ENCODE measurements around the gene OR51B6.
"Not testable (repeated sequence)": the region's sequence is repeated elsewhere in the genome, so short reads cannot be mapped to it uniquely, and the experiment has no call there.

Gene OR51B6

GRCh38 chr11:5364214-5364613, 12.9 kb downstream of the OR51B6 start:
- no peak overlapping the region for H3K27ac ChIP-seq (ENCODE audit: low read depth in 2 of 2, low read length in 2 of 2)
- no peak overlapping the region for H3K4me3 ChIP-seq (ENCODE audit: low read length in 2 of 2)

GRCh38 chr11:5366365-5366764, 15.1 kb downstream of the OR51B6 start:
- not testable (repeated sequence) for H3K36me3 ChIP-seq (ENCODE audit: control insufficient read depth in 2 of 2, insufficient read depth in 2 of 2, low read length in 2 of 2); H3K9me3 ChIP-seq (ENCODE audit: control insufficient read depth in 2 of 2, low read length in 2 of 2); H3K9ac ChIP-seq (ENCODE audit: low read depth in 1 of 2, low read length in 2 of 2); H3K4me3 ChIP-seq (ENCODE audit: low read length in 2 of 2); H3K27me3 ChIP-seq (ENCODE audit: control insufficient read depth in 2 of 2, insufficient read depth in 2 of 2, low read length in 2 of 2); H3K4me1 ChIP-seq (ENCODE audit: control insufficient read depth in 2 of 2, insufficient read depth in 2 of 2, low read length in 2 of 2); H3K27ac ChIP-seq (ENCODE audit: low read depth in 2 of 2, low read length in 2 of 2)

More at GRCh38 chr11:5364214-5364613, 12.9 kb downstream of the OR51B6 start:
- no peaks in the 10 kb centered on the region for H3K36me3 ChIP-seq (ENCODE audit: control insufficient read depth in 2 of 2, insufficient read depth in 2 of 2, low read length in 2 of 2)
- no peaks in the 10 kb centered on the region for H3K4me1 ChIP-seq (ENCODE audit: control insufficient read depth in 2 of 2, insufficient read depth in 2 of 2, low read length in 2 of 2)
- H3K9me3 ChIP-seq (ENCODE audit: control insufficient read depth in 2 of 2, low read length in 2 of 2), result no peaks in the 10 kb centered on the region
- H3K9ac ChIP-seq (ENCODE audit: low read depth in 1 of 2, low read length in 2 of 2), result no peak overlapping the region
- no peaks in the 10 kb centered on the region for H3K27me3 ChIP-seq (ENCODE audit: control insufficient read depth in 2 of 2, insufficient read depth in 2 of 2, low read length in 2 of 2)

GRCh38 chr11:5366856-5367255, 15.5 kb downstream of the OR51B6 start:
- no peaks in the 10 kb centered on the region for H3K4me1 ChIP-seq (ENCODE audit: control insufficient read depth in 2 of 2, insufficient read depth in 2 of 2, low read length in 2 of 2)
- H3K36me3 ChIP-seq (ENCODE audit: control insufficient read depth in 2 of 2, insufficient read depth in 2 of 2, low read length in 2 of 2), result no peaks in the 10 kb centered on the region
- no peak overlapping the region for H3K27ac ChIP-seq (ENCODE audit: low read depth in 2 of 2, low read length in 2 of 2)
- H3K4me3 ChIP-seq (ENCODE audit: low read length in 2 of 2), result no peak overlapping the region
- H3K27me3 ChIP-seq (ENCODE audit: control insufficient read depth in 2 of 2, insufficient read depth in 2 of 2, low read length in 2 of 2), result no peaks in the 10 kb centered on the region
- no peaks in the 10 kb centered on the region for H3K9me3 ChIP-seq (ENCODE audit: control insufficient read depth in 2 of 2, low read length in 2 of 2)
- H3K9ac ChIP-seq (ENCODE audit: low read depth in 1 of 2, low read length in 2 of 2), result no peak overlapping the region

- Histone ChIP-seq H3K9ac (ENCODE audit: low read depth in 1 of 2, low read length in 2 of 2) (no peak overlapping the region), H3K36me3 (ENCODE audit: control insufficient read depth in 2 of 2, insufficient read depth in 2 of 2, low read length in 2 of 2) (no peaks in the 10 kb centered on the region), H3K4me3 (ENCODE audit: low read length in 2 of 2) (no peak overlapping the region), H3K27ac (ENCODE audit: low read depth in 2 of 2, low read length in 2 of 2) (no peak overlapping the region), H3K27me3 (ENCODE audit: control insufficient read depth in 2 of 2, insufficient read depth in 2 of 2, low read length in 2 of 2) (no peaks in the 10 kb centered on the region), H3K9me3 (ENCODE audit: control insufficient read depth in 2 of 2, low read length in 2 of 2) (no peaks in the 10 kb centered on the region), H3K4me1 (ENCODE audit: control insufficient read depth in 2 of 2, insufficient read depth in 2 of 2, low read length in 2 of 2) (no peaks in the 10 kb centered on the region)
These were observed 16.3 kb downstream of the OR51B6 start for GRCh38 chr11:5367448-5368074.

GRCh38 chr11:5368502-5369043, 17.3 kb downstream of the OR51B6 start:
- no peak overlapping the region for H3K4me3 ChIP-seq (ENCODE audit: low read length in 2 of 2)
- no peaks in the 10 kb centered on the region for H3K9me3 ChIP-seq (ENCODE audit: control insufficient read depth in 2 of 2, low read length in 2 of 2)
- no peak overlapping the region for H3K27ac ChIP-seq (ENCODE audit: low read depth in 2 of 2, low read length in 2 of 2)
- H3K9ac ChIP-seq (ENCODE audit: low read depth in 1 of 2, low read length in 2 of 2), result no peak overlapping the region
- H3K27me3 ChIP-seq (ENCODE audit: control insufficient read depth in 2 of 2, insufficient read depth in 2 of 2, low read length in 2 of 2), result no peaks in the 10 kb centered on the region
- H3K4me1 ChIP-seq (ENCODE audit: control insufficient read depth in 2 of 2, insufficient read depth in 2 of 2, low read length in 2 of 2), result no peaks in the 10 kb centered on the region
- no peaks in the 10 kb centered on the region for H3K36me3 ChIP-seq (ENCODE audit: control insufficient read depth in 2 of 2, insufficient read depth in 2 of 2, low read length in 2 of 2)

GRCh38 chr11:5369789-5370188, 18.5 kb downstream of the OR51B6 start:
- Histone ChIP-seq H3K4me3 (ENCODE audit: low read length in 2 of 2) (no peak overlapping the region), H3K27ac (ENCODE audit: low read depth in 2 of 2, low read length in 2 of 2) (no peak overlapping the region), H3K27me3 (ENCODE audit: control insufficient read depth in 2 of 2, insufficient read depth in 2 of 2, low read length in 2 of 2) (no peaks in the 10 kb centered on the region), H3K4me1 (ENCODE audit: control insufficient read depth in 2 of 2, insufficient read depth in 2 of 2, low read length in 2 of 2) (no peaks in the 10 kb centered on the region), H3K9me3 (ENCODE audit: control insufficient read depth in 2 of 2, low read length in 2 of 2) (no peaks in the 10 kb centered on the region), H3K9ac (ENCODE audit: low read depth in 1 of 2, low read length in 2 of 2) (no peak overlapping the region), H3K36me3 (ENCODE audit: control insufficient read depth in 2 of 2, insufficient read depth in 2 of 2, low read length in 2 of 2) (no peaks in the 10 kb centered on the region)

- Histone ChIP-seq H3K9me3 (ENCODE audit: control insufficient read depth in 2 of 2, low read length in 2 of 2) (no peaks in the 10 kb centered on the region), H3K4me3 (ENCODE audit: low read length in 2 of 2) (no peak overlapping the region), H3K27ac (ENCODE audit: low read depth in 2 of 2, low read length in 2 of 2) (no peak overlapping the region), H3K27me3 (ENCODE audit: control insufficient read depth in 2 of 2, insufficient read depth in 2 of 2, low read length in 2 of 2) (no peaks in the 10 kb centered on the region), H3K4me1 (ENCODE audit: control insufficient read depth in 2 of 2, insufficient read depth in 2 of 2, low read length in 2 of 2) (no peaks in the 10 kb centered on the region), H3K9ac (ENCODE audit: low read depth in 1 of 2, low read length in 2 of 2) (no peak overlapping the region), H3K36me3 (ENCODE audit: control insufficient read depth in 2 of 2, insufficient read depth in 2 of 2, low read length in 2 of 2) (no peaks in the 10 kb centered on the region)
These were observed 29.5 kb downstream of the OR51B6 start for GRCh38 chr11:5380740-5381342.

- Histone ChIP-seq H3K27ac (ENCODE audit: low read depth in 2 of 2, low read length in 2 of 2) (no peak within 1 kb of the TSS), H3K4me1 (ENCODE audit: control insufficient read depth in 2 of 2, insufficient read depth in 2 of 2, low read length in 2 of 2) (no peaks in the 10 kb centered on the region), H3K36me3 (ENCODE audit: control insufficient read depth in 2 of 2, insufficient read depth in 2 of 2, low read length in 2 of 2) (no peaks in the 10 kb centered on the region), H3K9me3 (ENCODE audit: control insufficient read depth in 2 of 2, low read length in 2 of 2) (no peaks in the 10 kb centered on the region), H3K4me3 (ENCODE audit: low read length in 2 of 2) (no peak within 1 kb of the TSS), H3K9ac (ENCODE audit: low read depth in 1 of 2, low read length in 2 of 2) (no peak within 1 kb of the TSS), H3K27me3 (ENCODE audit: control insufficient read depth in 2 of 2, insufficient read depth in 2 of 2, low read length in 2 of 2) (no peaks in the 10 kb centered on the region)
These were observed 32.3 kb downstream of the OR51B6 start, which contains the start of gene OR51M1 for GRCh38 chr11:5383576-5383975. TSS of gene OR51M1 (plus strand) at chr11:5383812. CDS start at chr11:5389399, 5,587 bp downstream.

- Histone ChIP-seq H3K4me3 (ENCODE audit: low read length in 2 of 2) (no peak overlapping the region), H3K4me1 (ENCODE audit: control insufficient read depth in 2 of 2, insufficient read depth in 2 of 2, low read length in 2 of 2) (no peaks in the 10 kb centered on the region), H3K27me3 (ENCODE audit: control insufficient read depth in 2 of 2, insufficient read depth in 2 of 2, low read length in 2 of 2) (no peaks in the 10 kb centered on the region), H3K9ac (ENCODE audit: low read depth in 1 of 2, low read length in 2 of 2) (no peak overlapping the region), H3K36me3 (ENCODE audit: control insufficient read depth in 2 of 2, insufficient read depth in 2 of 2, low read length in 2 of 2) (no peaks in the 10 kb centered on the region), H3K9me3 (ENCODE audit: control insufficient read depth in 2 of 2, low read length in 2 of 2) (no peaks in the 10 kb centered on the region), H3K27ac (ENCODE audit: low read depth in 2 of 2, low read length in 2 of 2) (no peak overlapping the region)
These were observed 33.0 kb downstream of the OR51B6 start for GRCh38 chr11:5384335-5384734.

- no peaks in the 10 kb centered on the region for H3K36me3 ChIP-seq (ENCODE audit: control insufficient read depth in 2 of 2, insufficient read depth in 2 of 2, low read length in 2 of 2)
- H3K4me1 ChIP-seq (ENCODE audit: control insufficient read depth in 2 of 2, insufficient read depth in 2 of 2, low read length in 2 of 2), result no peaks in the 10 kb centered on the region
These were observed 38.9 kb downstream of the OR51B6 start for GRCh38 chr11:5390210-5390609.

More at GRCh38 chr11:5390210-5390609, 38.9 kb downstream of the OR51B6 start:
- H3K9ac ChIP-seq (ENCODE audit: low read depth in 1 of 2, low read length in 2 of 2), result no peak overlapping the region
- no peaks in the 10 kb centered on the region for H3K27me3 ChIP-seq (ENCODE audit: control insufficient read depth in 2 of 2, insufficient read depth in 2 of 2, low read length in 2 of 2)
- H3K9me3 ChIP-seq (ENCODE audit: control insufficient read depth in 2 of 2, low read length in 2 of 2), result no peaks in the 10 kb centered on the region
- H3K4me3 ChIP-seq (ENCODE audit: low read length in 2 of 2), result no peak overlapping the region
- no peak overlapping the region for H3K27ac ChIP-seq (ENCODE audit: low read depth in 2 of 2, low read length in 2 of 2)

Data from mucosa of rectum (tissue), 2 donors.